Ascending aorta (tissue), 2 donors: ENCODE data around the gene INAVA. TPM values are rescaled to one million over a fixed set of nuclear protein-coding genes. Genes with fewer than 3 reads are reported as not detected.

ENCODE experiments used
- DNase-seq, 2 donors: peaks; one replicate each; pipeline ENCODE4 v3.0.0-alpha.2; 2019; ENCODE audit warnings: low spot score in 2 of 2
- H3K27ac ChIP-seq, 2 donors: fragments of 200-600 bp; sonication (generic); one replicate each; pipeline ENCODE4 v1.5.1; 2016 to 2017; ENCODE audit warnings: mild to moderate bottlenecking in 1 of 2
- H3K27me3 ChIP-seq: fragments of 200-600 bp; sonication (generic); one replicate; pipeline ENCODE4 v1.5.1; 2017
- H3K36me3 ChIP-seq, 2 donors: fragments of 200-600 bp; sonication (generic); one replicate each; pipeline ENCODE4 v1.5.1; 2016
- H3K4me1 ChIP-seq, 2 donors: fragments of 200-600 bp; sonication (generic); one replicate each; pipeline ENCODE4 v1.5.1; 2016 to 2017; ENCODE audit warnings: mild to moderate bottlenecking in 1 of 2
- H3K4me3 ChIP-seq, 2 donors: fragments of 200-600 bp; sonication (generic); one replicate each; pipeline ENCODE4 v1.5.1; 2016 to 2017; ENCODE audit warnings: mild to moderate bottlenecking in 1 of 2
- H3K9me3 ChIP-seq, 2 donors: fragments of 200-600 bp; sonication (generic); one replicate each; pipeline ENCODE4 v1.5.1; 2016
- CTCF ChIP-seq, 3 experiments: fragments of 200-600 bp in 2 of 3; fragments of 450-650 bp in 1 of 3; sonication (generic) in 2 of 3; IDR thresholded peaks; one replicate each; pipeline ENCODE4 v1.5.1; 2016 to 2019; ENCODE audit warnings: antibody characterized with exemption in 3 of 3, mild to moderate bottlenecking in 1 of 3, moderate library complexity in 1 of 3
- intact Hi-C: fragments of 100-400 bp; cut with DNase I; formaldehyde crosslinking; loops from one replicate; pipeline ENCODE4 v1.15.1; 2023
- total RNA-seq: library from RNA; depleted of rRNA; stranded (reverse); fragments of >200 nt; gene quantifications from one replicate; pipeline ENCODE4 v1.1.0, GENCODE V29; 2016

The INAVA gene
- total RNA-seq, 1 donor from 2014 or later, result not detected

GRCh38 chr1:200856716-200857357 is 37.9 kb upstream of the INAVA start:
- Histone ChIP-seq H3K27ac (no peak overlapping the region), H3K4me1 (no peaks in the 10 kb centered on the region), H3K4me3 (no peak overlapping the region), H3K36me3 (peaks cover 44 to 53% of the 10 kb centered on the region in 2 donors), H3K9me3 (no peaks in the 10 kb centered on the region), H3K27me3 (no peaks in the 10 kb centered on the region)
- TF ChIP-seq CTCF (IDR thresholded peaks at IDR 0.05), result no peak
- intact Hi-C loops, result no loop called here
- DNase-seq, result no peak

GRCh38 chr1:200857804-200858203 is 36.9 kb upstream of the INAVA start:
- Histone ChIP-seq H3K36me3 (peaks cover 38 to 58% of the 10 kb centered on the region in 2 donors), H3K4me1 (no peaks in the 10 kb centered on the region), H3K27ac (no peak overlapping the region), H3K9me3 (no peaks in the 10 kb centered on the region), H3K4me3 (no peak overlapping the region), H3K27me3 (no peaks in the 10 kb centered on the region)
- no peak for TF ChIP-seq CTCF (IDR thresholded peaks at IDR 0.05)
- intact Hi-C loops, result no loop called here
- DNase-seq, result no peak

GRCh38 chr1:200861937-200862647 is 32.6 kb upstream of the INAVA start:
- no peak for TF ChIP-seq CTCF (IDR thresholded peaks at IDR 0.05)
- Histone ChIP-seq H3K9me3 (no peaks in the 10 kb centered on the region), H3K27me3 (no peaks in the 10 kb centered on the region), H3K36me3 (peaks cover 9 to 28% of the 10 kb centered on the region in 2 donors), H3K4me1 (no peaks in the 10 kb centered on the region), H3K4me3 (no peak overlapping the region), H3K27ac (no peak overlapping the region)
- DNase-seq, result no peak
- intact Hi-C loops, result no loop called here

GRCh38 chr1:200862713-200863415 is 31.8 kb upstream of the INAVA start:
- no peak for TF ChIP-seq CTCF (IDR thresholded peaks at IDR 0.05)
- H3K4me1 ChIP-seq, result no peaks in the 10 kb centered on the region
- H3K27ac ChIP-seq, result no peak overlapping the region
- H3K4me3 ChIP-seq, result no peak overlapping the region
- intact Hi-C loops, result no loop called here
- no peak for DNase-seq
- H3K36me3 ChIP-seq, result peaks cover 5 to 20% of the 10 kb centered on the region in 2 donors
- no peaks in the 10 kb centered on the region for H3K27me3 ChIP-seq
- no peaks in the 10 kb centered on the region for H3K9me3 ChIP-seq

- H3K9me3 ChIP-seq, result no peaks in the 10 kb centered on the region
- TF ChIP-seq CTCF (IDR thresholded peaks at IDR 0.05), result no peak
Measured at GRCh38 chr1:200866116-200866515, 28.6 kb upstream of the INAVA start.

More at GRCh38 chr1:200866116-200866515, 28.6 kb upstream of the INAVA start:
- no peak overlapping the region for H3K4me3 ChIP-seq
- DNase-seq, result no peak
- H3K36me3 ChIP-seq, result peaks cover 0 to 16% of the 10 kb centered on the region in 2 donors
- intact Hi-C loops, result no loop called here
- no peaks in the 10 kb centered on the region for H3K27me3 ChIP-seq
- no peaks in the 10 kb centered on the region for H3K4me1 ChIP-seq
- H3K27ac ChIP-seq, result no peak overlapping the region
